RWPE2 (cell line): Measurements from ENCODE around the gene C17orf67.

Source experiments
- ATAC-seq: fragments of 200-7000 bp; cut with Tn5 transposase; 3 replicates; pipeline ENCODE4 v1.9.1; 2021; ENCODE audit warnings: low read depth
- DNase-seq: peaks from one replicate; pipeline ENCODE4 v3.0.0-alpha.2; 2020; ENCODE audit warnings: low spot score
- H3K27ac ChIP-seq: fragments of 450-650 bp; 2 replicates; pipeline ENCODE4 v1.5.1; 2017; ENCODE audit warnings: mild to moderate bottlenecking; ENCODE audit not compliant: poor library complexity, severe bottlenecking
- H3K27me3 ChIP-seq: fragments of 250-450 bp; sonication (Bioruptor Pico); 2 replicates; pipeline ENCODE4 v1.5.1; 2021; ENCODE audit warnings: mild to moderate bottlenecking, moderate library complexity; ENCODE audit not compliant: insufficient read depth, poor library complexity, severe bottlenecking
- H3K36me3 ChIP-seq: fragments of 250-450 bp; sonication (Bioruptor Pico); 2 replicates; pipeline ENCODE4 v1.5.1; 2020; ENCODE audit warnings: low read depth, mild to moderate bottlenecking, moderate library complexity
- H3K4me1 ChIP-seq: fragments of 250-450 bp; sonication (Bioruptor Pico); 2 replicates; pipeline ENCODE4 v1.5.1; 2021; ENCODE audit warnings: mild to moderate bottlenecking, moderate library complexity; ENCODE audit not compliant: insufficient read depth, poor library complexity, severe bottlenecking
- H3K4me3 ChIP-seq: fragments of 250-450 bp; sonication (Bioruptor Pico); 2 replicates; pipeline ENCODE4 v1.5.1; 2021; ENCODE audit warnings: mild to moderate bottlenecking, moderate library complexity; ENCODE audit not compliant: severe bottlenecking
- H3K9me3 ChIP-seq: fragments of 250-450 bp; sonication (Bioruptor Pico); 2 replicates; pipeline ENCODE4 v1.5.1; 2021; ENCODE audit warnings: mild to moderate bottlenecking, moderate library complexity; ENCODE audit not compliant: severe bottlenecking
- CTCF ChIP-seq: fragments of 450-650 bp; IDR thresholded peaks from one replicate; pipeline ENCODE4 v1.5.1; 2017; ENCODE audit warnings: mild to moderate bottlenecking, moderate library complexity; ENCODE audit not compliant: poor library complexity, severe bottlenecking

Gene C17orf67

GRCh38 chr17:56778898-56779297 is 54.8 kb downstream of the C17orf67 start:
- H3K27ac ChIP-seq: no peak overlapping the region
- no peaks in the 10 kb centered on the region for H3K36me3 ChIP-seq
- no peak for TF ChIP-seq CTCF
- peaks cover 5% of the 10 kb centered on the region for H3K4me1 ChIP-seq
- H3K4me3 ChIP-seq: no peak overlapping the region
- ATAC-seq: no peak
- H3K9me3 ChIP-seq: no peaks in the 10 kb centered on the region
- H3K27me3 ChIP-seq: no peaks in the 10 kb centered on the region
- DNase-seq: no peak

- Histone ChIP-seq H3K36me3 (no peaks in the 10 kb centered on the region), H3K9me3 (no peaks in the 10 kb centered on the region), H3K4me3 (no peak overlapping the region), H3K4me1 (peaks cover 5% of the 10 kb centered on the region), H3K27me3 (no peaks in the 10 kb centered on the region), H3K27ac (no peak overlapping the region)
- DNase-seq: no peak
- ATAC-seq: no peak
- TF ChIP-seq CTCF: no peak
Observed at GRCh38 chr17:56777859-56778258, 55.9 kb downstream of the C17orf67 start.

- DNase-seq (no peak), ATAC-seq (no peak)
- TF ChIP-seq CTCF: no peak
- no peaks in the 10 kb centered on the region for H3K27me3 ChIP-seq
- no peak overlapping the region for H3K27ac ChIP-seq
- H3K4me1 ChIP-seq: peaks cover 2% of the 10 kb centered on the region
- no peaks in the 10 kb centered on the region for H3K36me3 ChIP-seq
- H3K9me3 ChIP-seq: no peaks in the 10 kb centered on the region
- no peak overlapping the region for H3K4me3 ChIP-seq
Observed at GRCh38 chr17:56774650-56775049, 59.1 kb downstream of the C17orf67 start.

GRCh38 chr17:56773124-56773523 is 60.6 kb downstream of the C17orf67 start:
- Histone ChIP-seq H3K4me1 (no peaks in the 10 kb centered on the region), H3K4me3 (no peak overlapping the region), H3K27me3 (no peaks in the 10 kb centered on the region), H3K27ac (no peak overlapping the region), H3K36me3 (no peaks in the 10 kb centered on the region), H3K9me3 (no peaks in the 10 kb centered on the region)
- no peak for TF ChIP-seq CTCF
- no peak for DNase-seq
- no peak for ATAC-seq

GRCh38 chr17:56772442-56772841 is 61.3 kb downstream of the C17orf67 start:
- no peak overlapping the region for H3K27ac ChIP-seq
- no peaks in the 10 kb centered on the region for H3K4me1 ChIP-seq
- DNase-seq (no peak), ATAC-seq (no peak)
- TF ChIP-seq CTCF: no peak
- H3K9me3 ChIP-seq: no peaks in the 10 kb centered on the region
- H3K4me3 ChIP-seq: no peak overlapping the region
- no peaks in the 10 kb centered on the region for H3K27me3 ChIP-seq
- H3K36me3 ChIP-seq: no peaks in the 10 kb centered on the region
